Transverse colon (tissue), 4 donors: ENCODE measurements around the gene MCAM.

ENCODE experiments used
- EP300 ChIP-seq: sonication (generic); formaldehyde crosslinking; IDR thresholded peaks from one replicate; pipeline ENCODE4 v1.6.1; 2017; ENCODE audit warnings: antibody characterized with exemption, low read depth
- POLR2A ChIP-seq: fragments of 450-650 bp; IDR thresholded peaks from one replicate; pipeline ENCODE4 v1.6.1; 2016; ENCODE audit warnings: antibody characterized with exemption, mild to moderate bottlenecking, moderate library complexity
- POLR2AphosphoS5 ChIP-seq, 3 donors: sonication (generic); formaldehyde crosslinking; IDR thresholded peaks; one replicate each; pipeline ENCODE4 v1.6.1; 2016; ENCODE audit warnings: antibody characterized with exemption in 3 of 3
- TF ChIP-seq, protein P1 (sequence below), 5 experiments: fragments of 200-600 bp in 3 of 5; fragments of 450-650 bp in 2 of 5; sonication (generic) in 3 of 5; IDR thresholded peaks; 1 replicate in 2 of 5; 2 replicates in 3 of 5; pipeline ENCODE4 v1.5.1; 2016 to 2017; ENCODE audit warnings: antibody characterized with exemption in 5 of 5, inconsistent platforms in 3 of 5, mild to moderate bottlenecking in 2 of 5, moderate library complexity in 1 of 5

DNA sequence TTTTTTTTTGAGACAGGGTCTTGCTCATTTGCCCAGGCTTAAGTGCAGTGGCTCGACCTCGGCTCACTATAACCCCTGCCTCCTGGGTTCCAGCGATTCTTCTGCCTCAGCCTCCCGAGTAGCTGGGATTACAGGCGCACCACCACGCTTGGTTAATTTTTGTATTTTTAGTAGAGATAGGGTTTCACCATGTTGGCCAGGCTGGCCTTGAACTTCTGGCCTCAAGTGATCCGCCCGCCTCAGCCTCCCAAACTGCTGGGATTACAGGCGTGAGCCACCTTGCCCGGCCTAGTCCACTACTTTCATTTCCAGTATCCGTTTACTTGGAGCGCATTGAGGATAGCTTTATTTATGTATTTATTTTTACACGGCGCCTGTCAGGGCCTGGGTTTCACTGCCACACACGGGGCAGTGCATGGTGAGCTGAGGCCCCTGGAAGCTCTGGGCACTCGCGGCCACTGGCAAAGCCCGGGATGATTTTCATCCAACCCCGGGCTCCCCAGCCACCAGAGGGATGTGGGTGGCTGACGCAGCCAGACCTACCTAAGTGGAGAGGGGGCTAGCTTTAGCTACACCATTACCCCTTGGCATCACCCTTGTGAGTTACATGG, 6.1 kb upstream of the MCAM start:
- TF ChIP-seq POLR2A (no peak), EP300 (no peak), POLR2AphosphoS5 (IDR thresholded peaks at IDR 0.05) (no peak)
- TF ChIP-seq, protein P1, sequence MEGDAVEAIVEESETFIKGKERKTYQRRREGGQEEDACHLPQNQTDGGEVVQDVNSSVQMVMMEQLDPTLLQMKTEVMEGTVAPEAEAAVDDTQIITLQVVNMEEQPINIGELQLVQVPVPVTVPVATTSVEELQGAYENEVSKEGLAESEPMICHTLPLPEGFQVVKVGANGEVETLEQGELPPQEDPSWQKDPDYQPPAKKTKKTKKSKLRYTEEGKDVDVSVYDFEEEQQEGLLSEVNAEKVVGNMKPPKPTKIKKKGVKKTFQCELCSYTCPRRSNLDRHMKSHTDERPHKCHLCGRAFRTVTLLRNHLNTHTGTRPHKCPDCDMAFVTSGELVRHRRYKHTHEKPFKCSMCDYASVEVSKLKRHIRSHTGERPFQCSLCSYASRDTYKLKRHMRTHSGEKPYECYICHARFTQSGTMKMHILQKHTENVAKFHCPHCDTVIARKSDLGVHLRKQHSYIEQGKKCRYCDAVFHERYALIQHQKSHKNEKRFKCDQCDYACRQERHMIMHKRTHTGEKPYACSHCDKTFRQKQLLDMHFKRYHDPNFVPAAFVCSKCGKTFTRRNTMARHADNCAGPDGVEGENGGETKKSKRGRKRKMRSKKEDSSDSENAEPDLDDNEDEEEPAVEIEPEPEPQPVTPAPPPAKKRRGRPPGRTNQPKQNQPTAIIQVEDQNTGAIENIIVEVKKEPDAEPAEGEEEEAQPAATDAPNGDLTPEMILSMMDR (IDR thresholded peaks at IDR 0.05) = no peak
